ENCODE measurements around the gene SLC35F1.

DNA sequence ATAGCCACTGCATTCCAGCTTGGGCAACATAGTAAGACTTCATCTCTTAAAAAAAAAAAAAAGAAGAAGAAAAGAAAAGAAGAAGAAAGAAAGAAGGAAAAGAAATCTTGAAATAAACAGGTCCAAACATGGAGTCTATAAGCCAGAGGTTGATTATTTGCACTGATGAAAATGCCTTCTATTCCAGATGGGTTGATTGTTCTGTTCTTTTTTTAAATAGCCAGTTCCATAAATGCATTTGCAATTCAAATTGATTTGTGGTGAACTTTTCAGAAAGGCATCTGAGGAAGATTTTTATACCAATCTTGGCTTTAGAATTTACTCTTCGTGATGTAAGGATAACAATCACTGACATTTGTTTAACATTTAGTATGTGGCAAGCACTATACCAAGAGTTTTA lies 397.3 kb downstream of the SLC35F1 start:
- TF ChIP-seq POLR2A (IDR thresholded peaks at IDR 0.05; ENCODE audit: low read depth): no peak
- TF ChIP-seq EP300 (IDR thresholded peaks at IDR 0.05): no peak

Measured in esophagus muscularis mucosa (tissue), 2 donors.